ENCODE data around the gene DYSF.

The DYSF gene

GRCh38 chr2:71702971-71703898, 249.9 kb downstream of the DYSF start:
- H3K4me1 ChIP-seq (ENCODE audit: low read length), result no peaks in the 10 kb centered on the region
- H3K27ac ChIP-seq (ENCODE audit: low read length), result no peak overlapping the region
- no peaks in the 10 kb centered on the region for H3K79me2 ChIP-seq (ENCODE audit: low read length)
- H3K9ac ChIP-seq (ENCODE audit: low read length), result no peak overlapping the region
- no peak overlapping the region for H3K4me3 ChIP-seq (ENCODE audit: low read length)
- no peaks in the 10 kb centered on the region for H3K9me3 ChIP-seq (ENCODE audit: insufficient read depth, low read length)
- no peak overlapping the region for H2AFZ ChIP-seq (ENCODE audit: low read depth, low read length)
- no peaks in the 10 kb centered on the region for H4K20me1 ChIP-seq (ENCODE audit: insufficient read depth, low read length)
- H3K27me3 ChIP-seq (ENCODE audit: low read depth, low read length), result 0 out of 2 replicates have a peak, but pooled peaks cover 3% of the 10 kb centered on the region
- no peaks in the 10 kb centered on the region for H3K36me3 ChIP-seq (replicated peaks; ENCODE audit: low read depth, low read length)
- TF ChIP-seq CTCF (IDR thresholded peaks at IDR 0.05; ENCODE audit: low read depth, low read length) (no peak), EZH2phosphoT487 (IDR thresholded peaks at IDR 0.05; ENCODE audit: low read depth) (no peak)
- H3K4me2 ChIP-seq (ENCODE audit: low read length), result no peak overlapping the region

GRCh38 chr2:71704131-71704561, 250.8 kb downstream of the DYSF start:
- H2AFZ ChIP-seq (ENCODE audit: low read depth, low read length), result no peak overlapping the region

GRCh38 chr2:71704688-71705087, 251.3 kb downstream of the DYSF start:
- Histone ChIP-seq H3K4me3 (ENCODE audit: low read length) (no peak overlapping the region), H3K27ac (ENCODE audit: low read length) (no peak overlapping the region), H4K20me1 (ENCODE audit: insufficient read depth, low read length) (no peaks in the 10 kb centered on the region), H3K36me3 (replicated peaks; ENCODE audit: low read depth, low read length) (no peaks in the 10 kb centered on the region), H3K9ac (ENCODE audit: low read length) (no peak overlapping the region), H3K9me3 (ENCODE audit: insufficient read depth, low read length) (no peaks in the 10 kb centered on the region), H3K79me2 (ENCODE audit: low read length) (no peaks in the 10 kb centered on the region), H3K4me2 (ENCODE audit: low read length) (no peak overlapping the region), H3K4me1 (ENCODE audit: low read length) (no peaks in the 10 kb centered on the region), H3K27me3 (ENCODE audit: low read depth, low read length) (0 out of 2 replicates have a peak, but pooled peaks cover 5% of the 10 kb centered on the region), H2AFZ (ENCODE audit: low read depth, low read length) (no peak overlapping the region)
- TF ChIP-seq CTCF (IDR thresholded peaks at IDR 0.05; ENCODE audit: low read depth, low read length), result no peak
- TF ChIP-seq EZH2phosphoT487 (IDR thresholded peaks at IDR 0.05; ENCODE audit: low read depth), result no peak

More at GRCh38 chr2:71704131-71704561, 250.8 kb downstream of the DYSF start:
- Histone ChIP-seq H3K4me3 (ENCODE audit: low read length) (no peak overlapping the region), H3K36me3 (replicated peaks; ENCODE audit: low read depth, low read length) (no peaks in the 10 kb centered on the region), H3K27me3 (ENCODE audit: low read depth, low read length) (0 out of 2 replicates have a peak, but pooled peaks cover 5% of the 10 kb centered on the region), H3K9ac (ENCODE audit: low read length) (no peak overlapping the region), H3K9me3 (ENCODE audit: insufficient read depth, low read length) (no peaks in the 10 kb centered on the region), H3K27ac (ENCODE audit: low read length) (no peak overlapping the region), H4K20me1 (ENCODE audit: insufficient read depth, low read length) (no peaks in the 10 kb centered on the region), H3K4me1 (ENCODE audit: low read length) (no peaks in the 10 kb centered on the region), H3K4me2 (ENCODE audit: low read length) (no peak overlapping the region), H3K79me2 (ENCODE audit: low read length) (no peaks in the 10 kb centered on the region)
- TF ChIP-seq CTCF (IDR thresholded peaks at IDR 0.05; ENCODE audit: low read depth, low read length), result no peak
- TF ChIP-seq EZH2phosphoT487 (IDR thresholded peaks at IDR 0.05; ENCODE audit: low read depth), result no peak

- TF ChIP-seq CTCF (IDR thresholded peaks at IDR 0.05; ENCODE audit: low read depth, low read length) (no peak), EZH2phosphoT487 (IDR thresholded peaks at IDR 0.05; ENCODE audit: low read depth) (no peak)
- Histone ChIP-seq H2AFZ (ENCODE audit: low read depth, low read length) (no peak overlapping the region), H4K20me1 (ENCODE audit: insufficient read depth, low read length) (no peaks in the 10 kb centered on the region), H3K4me2 (ENCODE audit: low read length) (no peak overlapping the region), H3K36me3 (replicated peaks; ENCODE audit: low read depth, low read length) (no peaks in the 10 kb centered on the region), H3K27ac (ENCODE audit: low read length) (no peak overlapping the region), H3K9ac (ENCODE audit: low read length) (no peak overlapping the region), H3K9me3 (ENCODE audit: insufficient read depth, low read length) (no peaks in the 10 kb centered on the region), H3K4me3 (ENCODE audit: low read length) (no peak overlapping the region), H3K27me3 (ENCODE audit: low read depth, low read length) (0 out of 2 replicates have a peak, but pooled peaks cover 5% of the 10 kb centered on the region), H3K4me1 (ENCODE audit: low read length) (no peaks in the 10 kb centered on the region), H3K79me2 (ENCODE audit: low read length) (no peaks in the 10 kb centered on the region)
Observed at GRCh38 chr2:71705171-71705960, 252.0 kb downstream of the DYSF start.
